Stimulated activated CD8-positive, alpha-beta memory T cell treated with anti-CD3 and anti-CD28 coated beads, Interleukin-4, amount 100 ng/mL, for 1 hour (primary cell): ENCODE data around the gene PXN.
"Not testable (repeated sequence)": the region's sequence is repeated elsewhere in the genome, so short reads cannot be mapped to it uniquely, and the experiment has no call there.

Experiments
- DNase-seq, 2 donors: peaks; one replicate each; pipeline ENCODE4 v3.0.0-alpha.2; 2020; ENCODE audit warnings: low read depth in 2 of 2, low spot score in 1 of 2

Gene PXN

DNA sequence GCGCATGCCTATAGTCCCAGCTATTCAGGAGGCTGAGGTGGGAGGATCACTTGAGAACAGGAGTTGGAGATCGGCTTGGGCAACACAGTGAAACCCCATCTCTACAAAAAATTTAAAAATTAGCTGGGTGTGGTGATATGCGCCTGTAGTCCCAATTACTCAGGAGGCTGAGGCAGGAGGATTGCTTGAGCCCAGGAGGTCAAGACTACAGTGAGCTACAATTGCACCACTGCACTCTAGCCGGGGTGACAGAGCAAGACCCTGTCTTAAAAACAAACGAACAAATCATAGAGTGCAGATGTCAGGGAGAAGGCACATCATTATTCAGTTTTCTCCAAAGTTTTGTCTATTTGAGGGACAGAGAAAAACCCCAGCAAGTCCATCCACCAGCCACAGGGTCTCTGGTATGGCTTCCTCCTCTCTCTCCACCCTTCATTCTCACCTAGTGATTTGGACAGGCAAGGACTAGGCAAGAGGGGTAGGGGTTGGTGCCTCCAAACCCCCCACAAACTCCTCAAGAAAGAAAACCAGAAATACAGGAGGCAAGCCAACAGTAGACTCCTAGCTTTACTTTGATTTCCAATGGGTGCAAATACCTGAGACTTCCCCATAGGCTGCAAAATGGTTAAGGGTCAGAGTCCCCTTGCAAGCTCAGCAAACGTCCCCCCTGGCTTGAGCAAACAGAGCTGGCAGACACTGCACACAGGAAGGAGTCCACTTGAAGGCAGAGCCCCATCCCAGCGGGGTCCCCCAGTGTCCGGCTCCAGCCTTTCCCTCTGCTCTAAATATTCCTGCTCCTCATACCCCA is 38.1 kb downstream of the PXN start:
- no peak for DNase-seq

DNA sequence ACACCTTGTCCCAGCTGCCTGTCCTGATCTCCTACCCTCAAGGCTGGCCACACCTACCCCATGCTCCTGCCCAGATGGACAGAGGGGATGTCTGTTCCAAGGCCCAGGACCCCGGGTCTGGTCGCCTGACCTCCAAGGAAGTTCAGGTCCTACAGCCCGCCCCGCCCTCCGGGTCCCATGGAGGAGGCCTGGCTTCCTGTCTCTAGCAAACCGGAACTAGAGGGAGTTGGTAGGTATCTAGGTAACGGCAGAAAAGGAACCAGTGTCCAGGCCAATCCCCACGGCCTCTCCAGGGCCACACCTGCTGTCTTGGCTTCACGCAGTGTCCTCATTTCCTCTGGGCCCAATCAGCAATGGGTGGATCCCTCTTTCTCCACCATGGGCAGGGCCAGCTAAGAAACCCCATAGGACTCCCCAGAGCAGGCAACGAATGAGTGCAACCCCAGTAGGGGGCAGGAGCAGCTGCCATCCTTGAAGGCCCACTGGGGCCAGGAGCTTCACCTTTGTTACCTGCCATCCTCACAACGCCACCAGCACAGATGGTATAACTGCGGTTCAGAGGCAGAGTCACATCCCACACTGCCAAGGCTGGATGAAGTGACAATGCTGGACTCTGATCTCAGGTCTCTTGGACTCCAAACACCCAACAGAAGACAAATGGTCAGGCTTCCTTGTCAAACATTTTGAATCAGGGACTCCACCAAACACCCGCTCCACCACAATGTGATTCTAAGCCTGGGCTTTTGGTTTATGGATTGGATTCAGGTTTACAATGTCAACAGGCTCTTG is 39.5 kb downstream of the PXN start:
- no peak for DNase-seq

- DNase-seq = no peak
These were observed 40.4 kb downstream of the PXN start for GRCh38 chr12:120225200-120225558.

- DNase-seq = no peak
These were observed 41.0 kb downstream of the PXN start for GRCh38 chr12:120224304-120225199.

- DNase-seq = no peak
These were observed 41.8 kb downstream of the PXN start for GRCh38 chr12:120223458-120224303.

DNA sequence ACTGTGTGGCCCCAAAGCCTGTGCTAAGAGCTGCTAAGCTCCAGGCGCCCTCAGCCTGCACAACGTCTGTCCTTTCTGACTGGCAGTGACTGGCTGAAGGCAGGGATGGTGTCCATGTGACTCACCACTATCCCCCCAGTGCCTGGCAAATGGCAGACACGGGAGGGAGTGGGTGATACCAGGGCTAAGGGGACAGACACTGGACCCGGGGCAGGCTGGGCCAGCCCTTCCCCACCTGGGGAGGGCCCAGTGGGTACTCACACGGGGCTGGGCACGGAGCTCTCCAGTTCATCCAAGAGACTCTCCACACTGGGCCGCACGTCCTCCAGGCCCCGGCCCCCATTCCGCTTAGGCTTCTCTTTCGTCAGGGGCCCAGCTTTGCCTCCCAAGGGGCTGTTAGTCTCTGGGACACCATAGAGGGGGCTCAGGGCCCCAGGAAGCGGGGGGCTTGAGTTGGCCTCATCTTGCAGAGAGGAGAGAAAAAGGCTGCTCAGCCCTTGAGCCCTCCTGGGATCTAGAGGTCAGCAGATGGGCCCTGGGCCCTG is 43.2 kb downstream of the PXN start:
- no peak for DNase-seq

DNA sequence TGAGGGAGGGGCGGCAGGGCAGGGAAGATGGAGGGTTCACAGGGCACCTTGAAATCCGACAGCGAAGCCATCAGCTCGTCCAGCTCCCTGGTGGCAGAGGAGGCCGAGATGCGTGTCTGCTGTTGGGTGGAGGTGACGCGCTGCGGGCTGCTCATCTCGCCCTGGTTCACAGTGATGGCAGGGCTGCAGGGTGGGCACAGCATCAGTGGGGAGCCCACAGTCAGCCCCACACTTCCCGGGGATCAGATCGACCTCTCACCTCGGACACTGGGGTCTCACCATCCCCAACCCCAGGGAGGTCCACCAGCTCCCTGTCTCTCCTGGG is 44.0 kb downstream of the PXN start:
- no peak for DNase-seq

DNA sequence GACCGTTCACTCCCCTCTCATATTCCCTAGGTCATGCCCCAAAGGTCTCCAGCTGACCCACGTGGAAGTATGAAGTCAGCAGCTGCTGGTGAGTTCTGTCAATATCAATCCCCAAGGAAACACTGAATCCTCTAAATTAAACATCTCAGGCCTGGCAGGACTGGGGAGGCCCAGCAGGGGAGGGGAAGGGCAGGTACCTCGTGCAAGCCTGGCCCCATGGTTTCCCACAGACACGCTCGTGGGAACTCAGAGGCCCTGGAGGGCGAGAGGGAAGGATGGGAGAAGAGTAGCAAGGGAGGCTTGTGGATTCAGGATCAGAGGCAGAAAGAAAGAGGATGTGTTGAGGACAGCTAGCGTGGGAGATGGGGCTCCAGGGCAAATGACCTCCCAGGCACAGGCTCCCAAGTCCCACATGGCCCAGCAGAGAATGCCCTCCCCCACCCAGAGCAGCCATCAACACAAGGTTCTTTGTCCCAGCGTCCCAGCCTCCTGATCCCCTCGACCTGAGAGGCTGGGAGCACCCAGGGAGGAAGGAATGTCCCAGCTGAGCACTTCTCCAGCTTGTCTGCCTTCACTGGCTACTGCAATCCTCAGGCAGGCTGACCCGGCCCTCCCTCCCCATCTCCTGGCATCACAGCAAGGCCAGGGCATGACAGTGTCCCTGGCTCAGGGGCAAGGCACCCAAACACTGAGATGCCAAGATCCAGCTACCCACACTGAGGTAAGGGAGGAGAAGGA is 44.5 kb downstream of the PXN start:
- DNase-seq = no peak

- no peak for DNase-seq
These were observed 46.6 kb downstream of the PXN start for GRCh38 chr12:120218680-120219606.

DNA sequence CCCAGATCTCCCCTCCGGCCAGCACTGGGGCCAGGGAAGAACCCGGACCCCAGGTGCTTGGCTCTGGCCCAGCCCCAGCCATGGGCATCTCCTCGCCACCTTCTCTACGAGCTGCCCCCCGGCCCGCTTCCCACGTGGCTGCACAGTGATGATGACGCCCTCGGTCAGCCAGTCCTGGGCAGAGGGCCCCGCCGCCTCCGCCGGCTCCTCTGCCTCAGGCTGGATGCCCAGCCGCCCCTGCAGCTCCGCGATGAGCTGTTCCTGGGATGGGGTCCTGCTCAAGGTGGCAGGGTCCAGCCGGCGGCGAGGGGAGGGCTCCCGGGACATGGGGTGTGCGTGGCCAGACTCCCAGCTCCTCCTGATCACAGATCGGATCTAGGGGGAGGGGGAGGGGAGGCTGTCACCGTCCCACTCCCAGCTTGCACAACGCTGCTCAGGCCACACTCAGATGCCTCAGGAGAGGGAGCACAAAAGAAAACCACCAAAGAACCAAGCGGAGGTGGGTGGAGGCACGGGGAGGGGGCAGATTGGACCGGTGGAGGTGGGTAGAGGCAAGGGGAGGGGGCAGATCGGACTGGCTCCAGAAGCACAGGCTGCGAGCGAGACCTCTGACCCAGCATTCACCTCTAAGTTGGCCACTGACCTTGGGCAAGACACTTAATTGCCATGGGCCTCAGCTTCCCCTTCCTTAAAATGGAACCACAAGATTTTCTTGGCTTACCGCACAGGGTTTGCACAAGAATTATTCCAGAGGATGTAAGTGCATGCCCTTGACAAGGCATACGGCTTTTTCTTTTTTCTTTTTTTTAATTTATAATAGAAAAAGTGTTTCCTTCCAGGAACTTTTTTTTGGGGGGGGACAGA is 48.6 kb downstream of the PXN start:
- no peak for DNase-seq

DNA sequence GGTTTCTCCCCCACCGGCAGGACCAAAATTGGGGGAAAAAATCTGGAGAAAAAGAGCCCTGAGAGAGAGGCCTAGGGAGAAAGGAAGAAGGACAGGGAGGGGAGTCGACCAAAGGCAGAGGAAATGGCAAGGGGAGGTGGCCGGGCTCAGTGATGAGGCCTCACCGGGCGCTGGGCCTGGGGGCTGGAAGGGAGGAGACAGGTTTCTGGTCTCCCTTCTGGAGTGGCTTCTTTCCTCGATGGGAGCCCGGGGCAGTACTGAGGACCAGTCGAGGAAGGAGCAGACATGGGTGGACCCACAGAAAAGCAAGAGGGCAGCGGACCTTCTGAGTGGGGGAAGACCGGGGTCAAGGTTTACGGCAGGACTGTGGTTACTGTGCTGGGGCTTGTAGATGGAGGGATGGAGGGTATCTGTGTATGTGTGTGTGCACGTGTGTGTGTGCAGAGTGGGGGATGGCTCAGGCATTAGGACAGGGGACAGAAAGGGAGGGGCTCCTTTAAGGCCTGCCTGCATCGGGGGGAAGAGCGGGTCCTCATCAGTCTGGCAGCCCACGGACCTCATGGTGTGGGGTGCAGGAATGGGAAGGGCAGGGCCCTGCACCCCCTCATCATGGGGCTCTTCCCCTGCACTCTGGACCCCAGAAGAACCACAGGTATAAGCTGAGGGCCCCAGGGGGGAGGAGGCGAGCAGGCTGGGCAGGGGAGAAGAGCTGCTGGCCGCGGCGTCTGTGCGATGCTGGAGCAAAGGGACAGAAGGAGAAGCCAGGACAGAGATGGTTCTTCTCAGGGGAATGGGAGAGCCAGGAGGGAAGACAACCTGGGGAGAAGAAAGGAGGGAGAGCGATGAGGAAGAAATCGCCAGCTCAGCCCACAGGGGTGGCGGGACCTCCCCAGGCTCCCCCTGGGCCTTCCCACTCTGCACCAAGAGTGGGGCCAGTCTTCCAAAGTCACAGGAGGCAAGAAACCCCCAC is 49.5 kb downstream of the PXN start:
- DNase-seq = no peak

DNA sequence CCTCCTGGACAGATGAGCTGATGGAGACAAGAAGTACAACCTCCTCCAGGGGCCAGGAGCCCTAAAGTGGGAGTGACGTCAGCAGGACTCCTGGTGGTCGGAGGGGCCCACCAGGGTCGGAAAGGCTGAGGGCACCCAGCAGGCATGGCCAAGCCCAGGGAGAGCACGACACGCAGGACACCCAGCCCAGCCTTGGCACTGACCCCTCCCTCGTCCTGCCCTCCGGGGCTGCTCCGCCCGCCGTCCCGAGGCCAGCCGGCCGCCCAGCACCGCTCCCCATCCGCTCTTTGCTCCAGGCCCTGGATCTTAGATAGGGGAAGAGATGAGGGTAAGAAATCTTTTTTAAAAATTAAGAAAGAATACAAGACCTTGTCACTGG is 50.2 kb downstream of the PXN start:
- DNase-seq = no peak

GRCh38 chr12:120214626-120215356 is 50.7 kb downstream of the PXN start:
- DNase-seq = no peak

GRCh38 chr12:120213758-120214157 is 51.8 kb downstream of the PXN start:
- DNase-seq = no peak

DNA sequence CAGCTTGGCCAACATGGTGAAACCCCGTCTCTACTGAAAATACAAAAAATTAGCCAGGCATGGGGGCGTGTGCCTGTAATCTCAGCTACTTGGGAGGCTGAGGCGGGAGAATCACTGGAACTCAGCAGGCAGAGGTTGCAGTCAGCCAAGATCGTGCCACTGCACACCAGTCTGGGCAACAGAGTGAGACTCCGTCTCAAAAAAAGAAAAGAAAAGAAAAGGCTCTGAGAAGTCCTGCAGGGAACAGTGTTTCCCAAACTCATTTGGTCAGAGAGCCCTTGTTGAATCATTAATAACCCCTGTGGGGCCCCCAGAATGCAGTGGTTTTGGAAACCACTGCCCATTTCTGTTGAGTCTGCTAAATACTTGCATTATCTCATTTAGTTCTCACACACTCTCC is 52.3 kb downstream of the PXN start:
- DNase-seq = not testable (repeated sequence)

DNA sequence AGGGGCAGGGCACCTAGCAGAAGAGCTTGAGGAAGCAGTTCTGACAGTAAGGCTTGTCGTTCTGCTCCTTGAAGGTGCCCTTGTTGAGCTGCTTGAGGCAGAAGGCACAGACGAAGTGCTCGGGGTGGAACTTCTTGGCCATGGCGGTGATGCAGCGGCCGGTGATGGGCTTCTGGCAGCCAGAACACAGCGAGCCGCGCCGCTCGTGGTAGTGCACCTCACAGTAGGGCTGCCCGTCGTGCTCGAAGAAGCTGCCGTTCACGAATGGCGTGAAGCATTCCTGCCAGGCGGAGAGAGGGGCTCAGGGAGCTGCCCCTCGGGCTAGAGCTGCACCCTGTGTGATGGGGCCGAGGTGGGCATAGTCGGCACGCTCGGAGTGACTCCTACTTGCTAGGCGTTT is 53.2 kb downstream of the PXN start:
- no peak for DNase-seq
